Subcutaneous abdominal adipose tissue (tissue), 5 donors: ENCODE results near the gene C5AR1.
"Not testable (repeated sequence)": the region's sequence is repeated elsewhere in the genome, so short reads cannot be mapped to it uniquely, and the experiment has no call there.

ENCODE experiments used
- H3K27ac ChIP-seq: one replicate; pipeline ENCODE4 v1.7.0; 2013; ENCODE audit warnings: low read depth, mild to moderate bottlenecking, inconsistent platforms, low read length, moderate library complexity
- H3K27me3 ChIP-seq, 5 donors: one replicate each; pipeline ENCODE4 v1.7.0; 2013; ENCODE audit warnings: low read length in 5 of 5, inconsistent platforms in 1 of 5; ENCODE audit not compliant: control insufficient read depth in 5 of 5, insufficient read depth in 4 of 5
- H3K36me3 ChIP-seq, 5 donors: one replicate each; pipeline ENCODE4 v1.7.0; 2013; ENCODE audit warnings: low read length in 5 of 5; ENCODE audit not compliant: control insufficient read depth in 5 of 5, insufficient read depth in 5 of 5
- H3K4me1 ChIP-seq, 5 donors: one replicate each; pipeline ENCODE4 v1.7.0; 2013; ENCODE audit warnings: low read length in 5 of 5, mild to moderate bottlenecking in 3 of 5, moderate library complexity in 1 of 5; ENCODE audit not compliant: control insufficient read depth in 5 of 5, insufficient read depth in 5 of 5
- H3K4me3 ChIP-seq, 5 donors: one replicate each; pipeline ENCODE4 v1.7.0; 2013; ENCODE audit warnings: low read length in 5 of 5, low read depth in 1 of 5
- H3K9ac ChIP-seq, 5 donors: one replicate each; pipeline ENCODE4 v1.7.0; 2013; ENCODE audit warnings: low read length in 5 of 5, mild to moderate bottlenecking in 4 of 5, moderate library complexity in 3 of 5
- H3K9me3 ChIP-seq, 5 donors: one replicate each; pipeline ENCODE4 v1.7.0; 2013; ENCODE audit warnings: low read length in 5 of 5; ENCODE audit not compliant: control insufficient read depth in 5 of 5
- donor health status: healthy.
- donor health status: healthy.
- donor health status: healthy.
- donor health status: healthy.
- donor health status: healthy.

C5AR1 gene

GRCh38 chr19:47358936-47359335, 49.3 kb downstream of the C5AR1 start:
- no peaks in the 10 kb centered on the region for H3K4me1 ChIP-seq
- peaks cover 0 to 4% (median 3%) of the 10 kb centered on the region in 5 donors for H3K9me3 ChIP-seq
- no peak overlapping the region for H3K4me3 ChIP-seq
- H3K9ac ChIP-seq = no peak overlapping the region
- H3K36me3 ChIP-seq = peaks cover 4 to 95% (median 76%) of the 10 kb centered on the region in 5 donors
- no peak overlapping the region for H3K27ac ChIP-seq
- H3K27me3 ChIP-seq = no peaks in the 10 kb centered on the region

- no peak overlapping the region for H3K27ac ChIP-seq
- H3K9ac ChIP-seq = no peak overlapping the region
- peaks cover under 1 to 89% (median 68%) of the 10 kb centered on the region in 5 donors for H3K36me3 ChIP-seq
- H3K4me3 ChIP-seq = no peak overlapping the region
- peaks cover 0 to 4% (median 3%) of the 10 kb centered on the region in 5 donors for H3K9me3 ChIP-seq
- no peaks in the 10 kb centered on the region for H3K4me1 ChIP-seq
- H3K27me3 ChIP-seq = no peaks in the 10 kb centered on the region
Observed at GRCh38 chr19:47362321-47362720, 52.7 kb downstream of the C5AR1 start.

GRCh38 chr19:47363758-47364531, 54.3 kb downstream of the C5AR1 start:
- H3K27me3 ChIP-seq = no peaks in the 10 kb centered on the region
- H3K4me3 ChIP-seq = no peak overlapping the region
- H3K27ac ChIP-seq = no peak overlapping the region
- H3K9me3 ChIP-seq = no peaks in the 10 kb centered on the region
- H3K9ac ChIP-seq = no peak overlapping the region
- H3K4me1 ChIP-seq = no peaks in the 10 kb centered on the region
- H3K36me3 ChIP-seq = peaks cover 0 to 80% (median 54%) of the 10 kb centered on the region in 5 donors

GRCh38 chr19:47365455-47365854, 55.8 kb downstream of the C5AR1 start:
- H3K27ac ChIP-seq, H3K27me3 ChIP-seq, H3K4me3 ChIP-seq, H3K9me3 ChIP-seq, H3K9ac ChIP-seq, H3K4me1 ChIP-seq: not testable (repeated sequence)
- peaks cover 0 to 80% (median 54%) of the 10 kb centered on the region in 5 donors for H3K36me3 ChIP-seq

GRCh38 chr19:47370045-47370611, 60.5 kb downstream of the C5AR1 start:
- Histone ChIP-seq H3K9me3 (no peaks in the 10 kb centered on the region), H3K9ac (no peak overlapping the region), H3K36me3 (peaks cover 0 to 83% (median 61%) of the 10 kb centered on the region in 5 donors), H3K4me3 (no peak overlapping the region), H3K27me3 (no peaks in the 10 kb centered on the region), H3K4me1 (no peaks in the 10 kb centered on the region), H3K27ac (no peak overlapping the region)

- H3K36me3 ChIP-seq = peaks cover 0 to 89% (median 71%) of the 10 kb centered on the region in 5 donors
- no peak overlapping the region for H3K4me3 ChIP-seq
- no peak overlapping the region for H3K27ac ChIP-seq
- no peaks in the 10 kb centered on the region for H3K27me3 ChIP-seq
- no peak overlapping the region for H3K9ac ChIP-seq
- H3K4me1 ChIP-seq = no peaks in the 10 kb centered on the region
- H3K9me3 ChIP-seq = no peaks in the 10 kb centered on the region
Observed at GRCh38 chr19:47371261-47371660, 61.6 kb downstream of the C5AR1 start.
